Stimulated activated CD8-positive, alpha-beta memory T cell treated with anti-CD3 and anti-CD28 coated beads, Interleukin-15, amount 100 ng/mL, for 24 hours (primary cell): ENCODE results near the gene DIAPH1.
"Not testable (repeated sequence)": the region's sequence is repeated elsewhere in the genome, so short reads cannot be mapped to it uniquely, and the experiment has no call there.

ENCODE experiments used
- DNase-seq: peaks from one replicate; pipeline ENCODE4 v3.0.0-alpha.2; 2020; ENCODE audit warnings: low read depth

The DIAPH1 gene

GRCh38 chr5:141609921-141610320 is 8.9 kb downstream of the DIAPH1 start:
- DNase-seq: not testable (repeated sequence)

GRCh38 chr5:141609044-141609443 is 9.8 kb downstream of the DIAPH1 start:
- no peak for DNase-seq

- DNase-seq: no peak
Observed at GRCh38 chr5:141608557-141608956, 10.2 kb downstream of the DIAPH1 start.

GRCh38 chr5:141608046-141608445 is 10.8 kb downstream of the DIAPH1 start:
- no peak for DNase-seq

GRCh38 chr5:141605523-141606277 is 13.1 kb downstream of the DIAPH1 start:
- no peak for DNase-seq

GRCh38 chr5:141603923-141604717 is 14.7 kb downstream of the DIAPH1 start:
- DNase-seq: no peak

- no peak for DNase-seq
Observed at GRCh38 chr5:141602606-141603005, 16.2 kb downstream of the DIAPH1 start.

GRCh38 chr5:141598391-141599345 is 20.1 kb downstream of the DIAPH1 start:
- no peak for DNase-seq

- DNase-seq: no peak
Observed at GRCh38 chr5:141597814-141598213, 21.0 kb downstream of the DIAPH1 start.

GRCh38 chr5:141597394-141597793 is 21.4 kb downstream of the DIAPH1 start:
- no peak for DNase-seq

- DNase-seq: no peak
Observed at GRCh38 chr5:141596867-141597266, 21.9 kb downstream of the DIAPH1 start.

GRCh38 chr5:141590127-141590526 is 28.7 kb downstream of the DIAPH1 start:
- DNase-seq: no peak

- DNase-seq: no peak
Observed at GRCh38 chr5:141586246-141586645, 32.6 kb downstream of the DIAPH1 start.

- no peak for DNase-seq
Observed at GRCh38 chr5:141585594-141585993, 33.2 kb downstream of the DIAPH1 start.

- no peak for DNase-seq
Observed at GRCh38 chr5:141574122-141574510, 44.7 kb downstream of the DIAPH1 start.

- no peak for DNase-seq
Observed at GRCh38 chr5:141573489-141574121, 45.2 kb downstream of the DIAPH1 start.

- DNase-seq: no peak
Observed at GRCh38 chr5:141570655-141571054, 48.1 kb downstream of the DIAPH1 start.

GRCh38 chr5:141567513-141568117 is 51.2 kb downstream of the DIAPH1 start:
- no peak for DNase-seq

GRCh38 chr5:141565826-141566570 is 52.8 kb downstream of the DIAPH1 start:
- DNase-seq: no peak

GRCh38 chr5:141564216-141564692 is 54.5 kb downstream of the DIAPH1 start:
- DNase-seq: no peak
